Measurements from ENCODE around the gene CDX1. TPM values are rescaled to one million over a fixed set of nuclear protein-coding genes. Genes with fewer than 3 reads are reported as not detected.

Gene CDX1
- total RNA-seq, 1 donor from 2014 or later = 0.43 TPM

- Mint-ChIP-seq H3K27ac (no peak overlapping the region), H3K4me3 (ENCODE audit: low read depth) (no peak overlapping the region), H3K27me3 (peaks cover 24% of the 10 kb centered on the region), H3K4me1 (ENCODE audit: low read depth) (peaks cover 3% of the 10 kb centered on the region), H3K9me3 (ENCODE audit: low read depth) (no peaks in the 10 kb centered on the region), H3K36me3 (ENCODE audit: insufficient read depth) (no peaks in the 10 kb centered on the region)
- DNase-seq (ENCODE audit: low spot score, unreplicated experiment) = no peak
- TF ChIP-seq CTCF (IDR thresholded peaks at IDR 0.05; ENCODE audit: unreplicated experiment) = no peak
Observed at GRCh38 chr5:150120617-150121447, 45.7 kb upstream of the CDX1 start.

- H3K27ac Mint-ChIP-seq = no peak overlapping the region
- DNase-seq (ENCODE audit: low spot score, unreplicated experiment) = no peak
- no peak overlapping the region for H3K4me3 Mint-ChIP-seq (ENCODE audit: low read depth)
- no peaks in the 10 kb centered on the region for H3K9me3 Mint-ChIP-seq (ENCODE audit: low read depth)
- peaks cover 31% of the 10 kb centered on the region for H3K27me3 Mint-ChIP-seq
- H3K4me1 Mint-ChIP-seq (ENCODE audit: low read depth) = peaks cover 3% of the 10 kb centered on the region
- TF ChIP-seq CTCF (IDR thresholded peaks at IDR 0.05; ENCODE audit: unreplicated experiment) = no peak
- H3K36me3 Mint-ChIP-seq (ENCODE audit: insufficient read depth) = no peaks in the 10 kb centered on the region
Observed at GRCh38 chr5:150121448-150122157, 45.0 kb upstream of the CDX1 start.

- H3K27ac Mint-ChIP-seq = no peak overlapping the region
- no peak overlapping the region for H3K4me3 Mint-ChIP-seq (ENCODE audit: low read depth)
- no peak for DNase-seq (ENCODE audit: low spot score, unreplicated experiment)
- H3K36me3 Mint-ChIP-seq (ENCODE audit: insufficient read depth) = no peaks in the 10 kb centered on the region
- H3K4me1 Mint-ChIP-seq (ENCODE audit: low read depth) = peaks cover 3% of the 10 kb centered on the region
- peaks cover 34% of the 10 kb centered on the region for H3K27me3 Mint-ChIP-seq
- peak; percentile 25 for TF ChIP-seq CTCF (IDR thresholded peaks at IDR 0.05; ENCODE audit: unreplicated experiment)
- no peaks in the 10 kb centered on the region for H3K9me3 Mint-ChIP-seq (ENCODE audit: low read depth)
Observed at GRCh38 chr5:150122158-150122510, 44.4 kb upstream of the CDX1 start.

- H3K9me3 Mint-ChIP-seq (ENCODE audit: low read depth) = no peaks in the 10 kb centered on the region
- DNase-seq (ENCODE audit: low spot score, unreplicated experiment) = no peak
- peaks cover 38% of the 10 kb centered on the region for H3K27me3 Mint-ChIP-seq
- no peaks in the 10 kb centered on the region for H3K36me3 Mint-ChIP-seq (ENCODE audit: insufficient read depth)
- peaks cover 3% of the 10 kb centered on the region for H3K4me1 Mint-ChIP-seq (ENCODE audit: low read depth)
- no peak overlapping the region for H3K4me3 Mint-ChIP-seq (ENCODE audit: low read depth)
- no peak for TF ChIP-seq CTCF (IDR thresholded peaks at IDR 0.05; ENCODE audit: unreplicated experiment)
- H3K27ac Mint-ChIP-seq = no peak overlapping the region
Observed at GRCh38 chr5:150122536-150123481, 43.8 kb upstream of the CDX1 start.

GRCh38 chr5:150123542-150123941 lies 43.0 kb upstream of the CDX1 start:
- TF ChIP-seq CTCF (IDR thresholded peaks at IDR 0.05; ENCODE audit: unreplicated experiment) = no peak
- Mint-ChIP-seq H3K27ac (no peak overlapping the region), H3K27me3 (peaks cover 45% of the 10 kb centered on the region), H3K4me1 (ENCODE audit: low read depth) (peaks cover 3% of the 10 kb centered on the region), H3K36me3 (ENCODE audit: insufficient read depth) (no peaks in the 10 kb centered on the region), H3K4me3 (ENCODE audit: low read depth) (no peak overlapping the region), H3K9me3 (ENCODE audit: low read depth) (no peaks in the 10 kb centered on the region)
- DNase-seq (ENCODE audit: low spot score, unreplicated experiment) = no peak

Measured in progenitor cell of endocrine pancreas (in vitro differentiated cells).